Stimulated activated naive CD4-positive, alpha-beta T cell treated with Interleukin-2 at 50 U/mL for 16 hours (primary cell): ENCODE measurements around the gene EEF1AKMT2.

Experiments
- DNase-seq: peaks from one replicate; lab custom pipeline; 2025; lab: John Stamatoyannopoulos, UW

EEF1AKMT2 gene

GRCh38 chr10:124737221-124737620, 54.5 kb downstream of the EEF1AKMT2 start:
- no peak for DNase-seq

GRCh38 chr10:124736491-124737136, 55.1 kb downstream of the EEF1AKMT2 start:
- no peak for DNase-seq

GRCh38 chr10:124735491-124736286, 56.0 kb downstream of the EEF1AKMT2 start:
- DNase-seq = no peak

GRCh38 chr10:124734311-124735166, 57.1 kb downstream of the EEF1AKMT2 start:
- peak; percentile 15 for DNase-seq

DNA sequence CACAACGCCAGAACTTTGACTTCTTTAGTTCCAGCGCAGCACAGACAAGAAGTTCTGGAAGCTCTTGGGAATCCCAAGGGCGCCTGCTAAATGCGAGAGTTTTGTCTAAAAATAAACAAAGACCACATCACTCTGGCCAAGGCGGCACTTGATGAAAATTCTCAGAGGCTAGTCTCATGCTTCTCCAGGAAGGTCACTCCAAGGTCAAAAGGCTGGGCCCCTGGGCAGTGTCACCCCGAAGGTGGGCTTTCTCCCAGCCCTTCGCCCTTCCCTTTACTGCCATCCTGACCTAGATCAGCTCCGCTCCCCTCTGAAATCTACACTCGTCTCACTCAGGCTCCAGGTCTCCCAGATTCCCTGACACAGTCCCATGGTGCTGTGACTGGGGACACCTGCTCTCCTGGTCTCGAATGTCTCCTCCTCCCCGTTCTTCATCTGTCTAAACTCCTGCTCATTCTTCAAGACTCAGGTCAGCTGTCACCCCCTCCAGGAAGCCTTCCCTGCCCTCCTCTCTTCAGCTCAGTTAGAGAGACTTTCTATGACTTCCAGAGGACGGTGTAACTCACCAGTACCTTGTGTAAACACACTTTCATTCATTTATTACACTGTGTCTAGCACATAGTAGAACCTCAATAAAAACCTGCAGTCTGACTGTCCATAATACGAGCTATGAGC, 58.0 kb downstream of the EEF1AKMT2 start:
- no peak for DNase-seq

- peak; percentile 81 for DNase-seq
These were observed 58.6 kb downstream of the EEF1AKMT2 start for GRCh38 chr10:124732931-124733570.

GRCh38 chr10:124731551-124731950, 60.1 kb downstream of the EEF1AKMT2 start:
- no peak for DNase-seq

DNA sequence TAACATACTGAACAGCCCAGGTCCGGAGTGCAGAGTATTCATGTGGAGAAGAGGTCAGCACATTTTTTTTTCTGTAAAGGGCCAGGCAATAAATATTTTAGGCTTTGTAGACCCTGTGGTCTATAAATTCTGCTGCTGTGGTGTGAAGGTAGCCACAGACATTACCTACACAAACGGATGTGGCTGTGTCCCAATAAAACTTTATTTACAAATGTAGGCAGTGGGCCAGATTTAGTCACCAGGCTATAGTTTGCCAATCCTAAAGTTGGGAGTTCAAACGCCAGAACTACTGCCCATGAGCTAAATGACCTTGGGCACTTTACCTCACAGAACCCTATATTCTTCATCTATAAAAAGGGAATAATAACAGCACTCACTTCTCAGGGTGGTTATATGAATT, 60.9 kb downstream of the EEF1AKMT2 start:
- DNase-seq = no peak

DNA sequence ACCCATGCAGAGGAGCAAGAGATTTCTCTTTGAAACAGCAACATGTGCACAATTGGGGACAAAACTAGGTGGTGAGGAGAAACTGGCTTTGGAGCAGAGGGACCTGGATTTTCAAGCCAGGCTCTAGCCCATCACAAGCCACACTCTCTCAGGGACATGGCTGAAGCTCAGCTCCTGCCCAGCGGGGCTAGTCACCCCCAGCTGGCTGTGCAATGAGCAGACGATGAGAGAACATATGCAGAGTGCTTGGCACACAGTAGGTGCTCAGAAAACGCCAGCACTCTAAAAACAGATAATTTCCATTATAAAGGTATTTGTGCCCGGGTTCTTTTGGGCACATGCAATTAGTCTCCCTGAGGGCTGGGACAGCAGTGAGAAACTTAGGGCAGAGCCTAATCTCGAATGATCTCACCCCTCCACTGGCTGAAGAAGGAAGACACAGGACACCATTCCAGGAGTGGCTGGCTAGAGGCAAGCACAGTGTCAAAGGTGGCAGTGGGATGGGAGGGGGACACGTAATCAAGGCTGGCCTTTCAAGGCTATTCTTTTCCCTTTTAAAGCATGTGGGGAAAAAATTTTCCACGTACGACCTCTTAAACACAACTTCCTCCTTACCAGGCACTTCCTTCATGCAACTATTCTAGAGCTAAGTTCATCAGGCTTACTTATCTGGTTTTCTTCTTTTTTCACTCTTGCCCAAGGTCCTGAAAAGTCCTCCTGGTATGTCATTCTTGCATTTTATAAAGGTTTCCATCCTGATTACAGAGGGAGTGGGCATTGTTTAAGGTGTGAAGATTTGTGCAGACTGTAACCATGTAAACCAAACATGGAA, 62.6 kb downstream of the EEF1AKMT2 start:
- DNase-seq = no peak

DNA sequence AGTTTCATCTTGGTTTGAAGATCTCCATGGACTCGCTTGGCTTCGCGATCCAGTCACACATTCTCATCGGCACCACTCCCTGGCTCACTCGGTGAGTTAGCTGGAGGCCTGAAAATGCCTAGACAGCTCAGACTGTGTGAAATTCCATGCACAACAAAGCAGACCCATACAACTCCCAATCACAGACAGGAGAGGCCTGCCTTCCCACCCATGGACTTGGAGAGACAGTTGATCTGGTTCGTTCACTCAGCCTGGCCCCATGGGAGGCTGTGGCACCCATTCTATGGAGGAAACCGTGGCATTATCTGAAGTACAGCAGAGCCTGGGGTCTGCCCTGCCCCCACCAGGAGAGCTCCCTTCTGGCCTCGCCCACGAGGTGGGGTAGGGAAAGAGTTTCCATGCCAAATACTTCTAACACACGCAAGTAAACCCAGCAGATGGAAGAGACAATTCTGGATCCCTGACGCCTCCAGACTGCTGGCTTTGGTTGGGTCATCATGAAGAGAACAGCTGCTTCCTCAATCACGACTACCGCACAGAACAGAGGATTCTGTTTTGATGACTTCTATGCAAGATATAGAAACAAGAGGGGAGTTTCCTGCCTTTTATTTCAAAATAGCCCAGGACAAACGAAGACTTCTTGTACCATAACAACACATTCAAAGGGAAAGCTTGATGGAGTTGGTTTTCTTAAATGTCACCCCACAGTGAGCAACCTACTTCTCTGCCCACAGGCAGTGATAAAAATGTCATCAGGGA, 63.4 kb downstream of the EEF1AKMT2 start:
- peak; percentile 26 for DNase-seq

- no peak for DNase-seq
These were observed 64.2 kb downstream of the EEF1AKMT2 start for GRCh38 chr10:124727361-124727960.

DNA sequence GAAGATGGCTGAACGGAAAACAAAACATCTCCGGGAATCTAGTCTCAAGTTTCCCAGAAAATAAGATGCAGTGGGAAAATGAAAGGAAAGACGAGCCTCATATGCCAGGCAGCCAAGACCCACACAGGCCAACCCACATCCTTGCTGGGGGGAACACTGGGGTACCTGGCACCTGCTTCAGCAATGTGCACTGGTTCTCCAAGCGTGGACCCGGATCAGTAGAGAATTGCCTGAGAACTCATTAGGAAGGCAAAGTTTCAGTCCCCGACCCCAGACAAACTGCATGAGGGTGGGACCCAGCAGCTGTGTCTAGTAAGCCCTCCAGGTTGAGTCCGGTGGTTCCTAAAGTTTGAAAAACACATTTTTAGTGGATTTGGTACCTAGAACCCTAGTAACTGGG, 65.9 kb downstream of the EEF1AKMT2 start:
- no peak for DNase-seq

DNA sequence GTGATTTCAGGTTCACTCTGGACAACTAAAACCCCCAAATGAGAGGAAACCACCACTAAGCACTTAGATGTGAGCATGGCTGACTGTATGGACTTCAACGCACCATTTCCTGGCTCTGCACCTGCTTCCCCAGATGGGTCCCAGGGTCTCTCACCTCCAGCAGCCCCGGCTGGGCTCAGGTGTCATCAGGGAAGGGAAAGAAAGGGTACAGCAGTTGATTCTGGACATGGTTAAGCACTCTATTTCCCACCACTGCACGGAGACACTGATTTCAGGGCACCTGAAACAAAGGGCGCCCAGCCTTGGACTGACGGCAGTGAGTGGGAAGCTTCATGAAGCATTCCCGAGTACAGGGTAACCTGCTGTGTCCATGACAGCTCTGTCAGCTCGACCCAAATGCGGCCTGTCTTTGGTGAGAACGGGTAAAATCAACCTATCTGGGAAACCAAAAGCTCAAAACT, 66.5 kb downstream of the EEF1AKMT2 start:
- DNase-seq = no peak

- no peak for DNase-seq
These were observed 67.2 kb downstream of the EEF1AKMT2 start for GRCh38 chr10:124724279-124725027.

GRCh38 chr10:124723826-124724225, 67.9 kb downstream of the EEF1AKMT2 start:
- no peak for DNase-seq

DNA sequence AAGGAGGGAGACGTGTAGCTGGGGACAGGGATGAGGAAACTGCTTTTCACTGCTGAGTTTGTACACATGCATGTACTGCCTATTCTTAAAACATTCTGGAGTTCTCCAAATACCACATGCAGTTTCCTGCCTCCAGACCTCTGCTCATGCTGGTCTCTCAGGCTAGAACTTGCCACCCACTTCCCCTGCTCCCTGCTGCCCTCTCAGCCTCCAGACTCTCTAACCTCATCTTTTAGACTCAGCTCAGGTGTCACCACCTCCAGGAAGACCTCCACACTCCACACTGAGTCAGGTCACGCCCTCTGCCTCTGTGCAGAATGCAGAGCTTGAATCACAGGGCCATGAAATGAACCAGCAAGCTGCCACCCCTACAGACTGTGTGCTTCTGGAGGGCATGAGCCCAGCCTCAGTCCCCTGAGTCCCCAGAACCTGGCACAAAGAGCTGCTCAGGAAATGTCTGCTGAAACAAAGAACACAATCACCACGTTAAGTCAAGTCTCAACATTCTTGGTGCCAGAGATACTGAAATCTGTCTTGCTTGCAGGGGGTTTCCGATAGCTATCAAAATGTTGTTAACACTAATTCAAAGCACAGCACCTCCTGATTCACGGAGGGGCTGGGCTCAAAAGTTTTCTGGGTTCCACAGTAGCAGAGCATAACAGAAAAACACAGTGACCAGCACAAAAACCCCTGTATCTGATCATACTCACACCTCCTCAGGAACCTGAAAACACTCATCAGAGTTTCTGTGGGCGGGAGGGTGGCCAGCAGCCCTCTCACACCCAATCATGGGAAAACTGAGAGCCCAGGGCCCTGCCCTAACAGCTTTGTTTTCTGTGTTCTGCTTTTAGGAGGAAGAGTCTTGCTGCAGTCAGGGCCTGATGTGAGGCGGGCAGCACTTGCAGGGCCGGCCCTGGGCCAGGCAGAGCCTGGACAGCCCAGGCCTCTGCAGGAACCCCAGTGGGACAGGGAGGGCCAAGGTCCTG, 68.6 kb downstream of the EEF1AKMT2 start:
- DNase-seq = peak; percentile 64

- DNase-seq = no peak
These were observed 70.2 kb downstream of the EEF1AKMT2 start for GRCh38 chr10:124721330-124722045.
